CD8-positive, alpha-beta memory T cell (primary cell): ENCODE data around the gene PERCC1. TPM values are rescaled to one million over a fixed set of nuclear protein-coding genes. Genes with fewer than 3 reads are reported as not detected.

Source experiments
- CTCF ChIA-PET: fragments of 350-600 bp; sonication (Branson Sonifier 250); formaldehyde crosslinking; loops from one replicate; lab custom pipeline; 2021; ENCODE audit warnings: antibody characterized with exemption; lab: Charles Lee
- POLR2A ChIA-PET: fragments of 350-600 bp; sonication (Branson Sonifier 250); formaldehyde crosslinking; loops from one replicate; lab custom pipeline; 2021; ENCODE audit warnings: antibody characterized with exemption; lab: Charles Lee
- DNase-seq, 5 donors: peaks; one replicate each; pipeline versions ENCODE4 v3.0.0 to v3.0.0-alpha.2; 2020 to 2022; ENCODE audit warnings: mixed read lengths in 1 of 5
- H3K27ac ChIP-seq: one replicate; pipeline ENCODE4 v1.7.0; 2013; ENCODE audit warnings: low read depth, mild to moderate bottlenecking, low read length, moderate library complexity
- H3K27me3 ChIP-seq: 2 replicates; pipeline ENCODE4 v1.7.0; 2013; ENCODE audit warnings: low read length, mild to moderate bottlenecking; ENCODE audit not compliant: insufficient read depth, poor library complexity, severe bottlenecking
- H3K36me3 ChIP-seq: 2 replicates; pipeline ENCODE4 v1.7.0; 2013; ENCODE audit warnings: mild to moderate bottlenecking, low read length, moderate library complexity; ENCODE audit not compliant: insufficient read depth
- H3K4me1 ChIP-seq: 2 replicates; pipeline ENCODE4 v1.7.0; 2013; ENCODE audit warnings: mild to moderate bottlenecking, low read length, moderate library complexity; ENCODE audit not compliant: insufficient read depth
- H3K4me3 ChIP-seq: 2 replicates; pipeline ENCODE4 v1.7.0; 2013; ENCODE audit warnings: mild to moderate bottlenecking, low read length
- H3K9me3 ChIP-seq: 2 replicates; pipeline ENCODE4 v1.7.0; 2013; ENCODE audit warnings: mild to moderate bottlenecking, low read length
- H3K27ac Mint-ChIP-seq, 8 donors: one replicate each; pipeline ENCODE4 v1.8.0; 2020 to 2021; ENCODE audit warnings: mixed read lengths in 8 of 8, mild to moderate bottlenecking in 6 of 8, inconsistent platforms in 3 of 8, moderate library complexity in 3 of 8
- H3K27me3 Mint-ChIP-seq, 2 donors: one replicate each; pipeline ENCODE4 v1.8.0; 2020 to 2021; ENCODE audit warnings: mixed read lengths in 2 of 2, mild to moderate bottlenecking in 1 of 2, moderate library complexity in 1 of 2
- H3K36me3 Mint-ChIP-seq, 3 donors: one replicate each; pipeline ENCODE4 v1.8.0; 2020 to 2021; ENCODE audit warnings: mixed read lengths in 3 of 3, inconsistent platforms in 1 of 3, mild to moderate bottlenecking in 1 of 3
- H3K4me1 Mint-ChIP-seq, 3 donors: one replicate each; pipeline ENCODE4 v1.8.0; 2020 to 2021; ENCODE audit warnings: mixed read lengths in 3 of 3, inconsistent platforms in 1 of 3, mild to moderate bottlenecking in 1 of 3
- H3K4me3 Mint-ChIP-seq, 7 donors: one replicate each; pipeline ENCODE4 v1.8.0; 2020 to 2021; ENCODE audit warnings: mixed read lengths in 7 of 7, mild to moderate bottlenecking in 6 of 7, moderate library complexity in 4 of 7, inconsistent platforms in 2 of 7
- H3K9me3 Mint-ChIP-seq, 5 donors: one replicate each; pipeline ENCODE4 v1.8.0; 2020 to 2022; ENCODE audit warnings: mixed read lengths in 5 of 5, mild to moderate bottlenecking in 3 of 5, moderate library complexity in 2 of 5, inconsistent platforms in 1 of 5
- polyA plus RNA-seq: library from polyadenylated mRNA; unstranded; fragments of 300-500 nt; fragmentation: Illumina TruSeq; gene quantifications from one replicate; pipeline ENCODE4 v1.2.3, GENCODE V29; 2021
- total RNA-seq, 2 experiments: library from RNA; stranded (reverse); gene quantifications; one replicate each; pipeline ENCODE4 v1.2.3, GENCODE V29; 2021

PERCC1 gene
- total and polyA plus RNA-seq, 3 experiments from 2014 or later = 0.33 to 0.48 TPM; not detected in 1

GRCh38 chr16:1392826-1393225 is 38.1 kb upstream of the PERCC1 start:
- H3K27ac ChIP-seq = no peak overlapping the region
- CTCF ChIA-PET = no interaction called here
- H3K9me3 ChIP-seq = no peaks in the 10 kb centered on the region
- H3K4me3 ChIP-seq = no peak overlapping the region
- no peaks in the 10 kb centered on the region for H3K9me3 Mint-ChIP-seq
- peaks cover 0 to 57% (median 2%) of the 10 kb centered on the region in 3 donors for H3K36me3 Mint-ChIP-seq
- DNase-seq = no peak
- H3K4me3 Mint-ChIP-seq = no peak overlapping the region
- peaks cover 0 to 2% of the 10 kb centered on the region in 2 donors for H3K27me3 Mint-ChIP-seq
- POLR2A ChIA-PET = no interaction called here
- H3K27ac Mint-ChIP-seq = peak overlapping the region in 1 of 8 donors; percentile 83
- peaks cover 20% of the 10 kb centered on the region for H3K36me3 ChIP-seq
- no peaks in the 10 kb centered on the region for H3K27me3 ChIP-seq
- H3K4me1 ChIP-seq = no peaks in the 10 kb centered on the region
- H3K4me1 Mint-ChIP-seq = no peaks in the 10 kb centered on the region

- Mint-ChIP-seq H3K36me3 (peaks cover 0 to 62% (median 2%) of the 10 kb centered on the region in 3 donors), H3K27ac (no peak overlapping the region), H3K4me3 (no peak overlapping the region), H3K4me1 (no peaks in the 10 kb centered on the region), H3K27me3 (peaks cover 0 to 2% of the 10 kb centered on the region in 2 donors), H3K9me3 (no peaks in the 10 kb centered on the region)
- Histone ChIP-seq H3K36me3 (peaks cover 25% of the 10 kb centered on the region), H3K27ac (no peak overlapping the region), H3K9me3 (no peaks in the 10 kb centered on the region), H3K27me3 (no peaks in the 10 kb centered on the region), H3K4me3 (no peak overlapping the region), H3K4me1 (no peaks in the 10 kb centered on the region)
- CTCF ChIA-PET = no interaction called here
- no peak for DNase-seq
- POLR2A ChIA-PET = no interaction called here
Measured at GRCh38 chr16:1393613-1394176, 37.2 kb upstream of the PERCC1 start.

- no peak overlapping the region for H3K27ac ChIP-seq
- no peaks in the 10 kb centered on the region for H3K27me3 ChIP-seq
- H3K9me3 Mint-ChIP-seq = no peaks in the 10 kb centered on the region
- POLR2A ChIA-PET = no interaction called here
- peaks cover 26% of the 10 kb centered on the region for H3K36me3 ChIP-seq
- H3K27me3 Mint-ChIP-seq = peaks cover 0 to 4% of the 10 kb centered on the region in 2 donors
- H3K36me3 Mint-ChIP-seq = peaks cover 0 to 66% (median 2%) of the 10 kb centered on the region in 3 donors
- no peak overlapping the region for H3K4me3 Mint-ChIP-seq
- no peaks in the 10 kb centered on the region for H3K4me1 ChIP-seq
- H3K4me1 Mint-ChIP-seq = no peaks in the 10 kb centered on the region
- no peak overlapping the region for H3K27ac Mint-ChIP-seq
- CTCF ChIA-PET = no interaction called here
- H3K4me3 ChIP-seq = no peak overlapping the region
- H3K9me3 ChIP-seq = no peaks in the 10 kb centered on the region
- DNase-seq = no peak
Measured at GRCh38 chr16:1394367-1394951, 36.4 kb upstream of the PERCC1 start.

GRCh38 chr16:1395444-1396031 is 35.3 kb upstream of the PERCC1 start:
- Histone ChIP-seq H3K27ac (no peak overlapping the region), H3K9me3 (no peaks in the 10 kb centered on the region), H3K4me1 (no peaks in the 10 kb centered on the region), H3K27me3 (no peaks in the 10 kb centered on the region), H3K36me3 (peaks cover 26% of the 10 kb centered on the region), H3K4me3 (no peak overlapping the region)
- Mint-ChIP-seq H3K27me3 (peaks cover 0 to 4% of the 10 kb centered on the region in 2 donors), H3K4me1 (no peaks in the 10 kb centered on the region), H3K36me3 (peaks cover 0 to 64% (median 2%) of the 10 kb centered on the region in 3 donors), H3K9me3 (no peaks in the 10 kb centered on the region), H3K27ac (no peak overlapping the region), H3K4me3 (no peak overlapping the region)
- no peak for DNase-seq
- POLR2A ChIA-PET = no interaction called here
- CTCF ChIA-PET = interaction anchor here (0.6 kb wide), 1 partner anchor 26 kb away, joined by 3 read pairs; no protein-coding TSS in a partner anchor

- H3K4me3 Mint-ChIP-seq = no peak overlapping the region
- Histone ChIP-seq H3K9me3 (no peaks in the 10 kb centered on the region), H3K27me3 (no peaks in the 10 kb centered on the region), H3K36me3 (peaks cover 24% of the 10 kb centered on the region), H3K27ac (no peak overlapping the region), H3K4me1 (no peaks in the 10 kb centered on the region), H3K4me3 (no peak overlapping the region)
- peaks cover 0 to 5% (median 3%) of the 10 kb centered on the region in 3 donors for H3K4me1 Mint-ChIP-seq
- peaks cover 0 to 4% of the 10 kb centered on the region in 2 donors for H3K27me3 Mint-ChIP-seq
- DNase-seq = no peak
- ChIA-PET POLR2A (no interaction called here), CTCF (no interaction called here)
- no peak overlapping the region for H3K27ac Mint-ChIP-seq
- peaks cover 0 to 66% (median 3%) of the 10 kb centered on the region in 3 donors for H3K36me3 Mint-ChIP-seq
- no peaks in the 10 kb centered on the region for H3K9me3 Mint-ChIP-seq
Measured at GRCh38 chr16:1397779-1398178, 33.1 kb upstream of the PERCC1 start.

- Histone ChIP-seq H3K9me3 (no peaks in the 10 kb centered on the region), H3K4me1 (no peaks in the 10 kb centered on the region), H3K27ac (no peak overlapping the region), H3K27me3 (no peaks in the 10 kb centered on the region), H3K36me3 (peaks cover 18% of the 10 kb centered on the region), H3K4me3 (no peak overlapping the region)
- Mint-ChIP-seq H3K36me3 (peaks cover 0 to 68% (median 4%) of the 10 kb centered on the region in 3 donors), H3K27me3 (peaks cover 0 to 4% of the 10 kb centered on the region in 2 donors), H3K4me3 (no peak overlapping the region), H3K9me3 (no peaks in the 10 kb centered on the region), H3K4me1 (peaks cover 2 to 7% (median 3%) of the 10 kb centered on the region in 3 donors), H3K27ac (no peak overlapping the region)
- POLR2A ChIA-PET = no interaction called here
- CTCF ChIA-PET = no interaction called here
- DNase-seq = no peak
Measured at GRCh38 chr16:1398351-1398750, 32.5 kb upstream of the PERCC1 start.

- POLR2A ChIA-PET = no interaction called here
Measured at GRCh38 chr16:1398826-1399581, 31.9 kb upstream of the PERCC1 start.

More at GRCh38 chr16:1398826-1399581, 31.9 kb upstream of the PERCC1 start:
- Mint-ChIP-seq H3K27ac (no peak overlapping the region), H3K4me1 (peaks cover 3 to 10% (median 4%) of the 10 kb centered on the region in 3 donors), H3K4me3 (no peak overlapping the region), H3K36me3 (peaks cover 0 to 70% (median 4%) of the 10 kb centered on the region in 3 donors), H3K27me3 (peaks cover 0 to 4% of the 10 kb centered on the region in 2 donors), H3K9me3 (no peaks in the 10 kb centered on the region)
- no peaks in the 10 kb centered on the region for H3K4me1 ChIP-seq
- H3K4me3 ChIP-seq = no peak overlapping the region
- H3K27ac ChIP-seq = no peak overlapping the region
- DNase-seq = no peak
- H3K9me3 ChIP-seq = no peaks in the 10 kb centered on the region
- CTCF ChIA-PET = no interaction called here
- peaks cover 15% of the 10 kb centered on the region for H3K36me3 ChIP-seq
- no peaks in the 10 kb centered on the region for H3K27me3 ChIP-seq
